Measurements from ENCODE around the gene CMIP. TPM values are rescaled to one million over a fixed set of nuclear protein-coding genes. Genes with fewer than 3 reads are reported as not detected.

CMIP gene
- total and polyA plus RNA-seq, 7 donors = 1.4 to 8.9 (median 4.1) TPM

- WGBS, 3 donors = 72 to 84% (median 75%) methylated on average over 8 of the region's 8 CpGs
- intact Hi-C loops (cut with DNase I) = no loop called here
- no peak for DNase-seq
- Histone ChIP-seq H3K27ac (no peak overlapping the region), H3K36me3 (ENCODE audit: insufficient read depth in 1 of 2, low read depth in 1 of 2) (no peaks in the 10 kb centered on the region), H3K4me3 (no peak overlapping the region), H3K27me3 (ENCODE audit: insufficient read depth in 3 of 3, low read length in 2 of 3) (no peaks in the 10 kb centered on the region), H3K4me1 (no peaks in the 10 kb centered on the region), H3K9me3 (no peaks in the 10 kb centered on the region)
- no peak for ATAC-seq
- no peak for TF ChIP-seq CTCF (IDR thresholded peaks at IDR 0.05)
Measured at GRCh38 chr16:81568749-81569087, 124.1 kb downstream of the CMIP start.

GRCh38 chr16:81569361-81570034 is 124.9 kb downstream of the CMIP start:
- no peak for TF ChIP-seq CTCF (IDR thresholded peaks at IDR 0.05)
- H3K36me3 ChIP-seq (ENCODE audit: insufficient read depth in 1 of 2, low read depth in 1 of 2) = no peaks in the 10 kb centered on the region
- H3K27ac ChIP-seq = no peak overlapping the region
- no peak for ATAC-seq
- H3K9me3 ChIP-seq = no peaks in the 10 kb centered on the region
- no peak for DNase-seq
- intact Hi-C loops (cut with DNase I) = no loop called here
- no peak overlapping the region for H3K4me3 ChIP-seq
- no peaks in the 10 kb centered on the region for H3K4me1 ChIP-seq
- WGBS, 3 donors = 52 to 66% (median 61%) methylated on average over 11 of the region's 11 CpGs
- no peaks in the 10 kb centered on the region for H3K27me3 ChIP-seq (ENCODE audit: insufficient read depth in 3 of 3, low read length in 2 of 3)

GRCh38 chr16:81570151-81570846 is 125.7 kb downstream of the CMIP start:
- DNase-seq (no peak), ATAC-seq (no peak)
- Histone ChIP-seq H3K27me3 (ENCODE audit: insufficient read depth in 3 of 3, low read length in 2 of 3) (no peaks in the 10 kb centered on the region), H3K9me3 (no peaks in the 10 kb centered on the region), H3K27ac (no peak overlapping the region), H3K4me1 (no peaks in the 10 kb centered on the region), H3K36me3 (ENCODE audit: insufficient read depth in 1 of 2, low read depth in 1 of 2) (no peaks in the 10 kb centered on the region), H3K4me3 (no peak overlapping the region)
- TF ChIP-seq CTCF (IDR thresholded peaks at IDR 0.05) = no peak
- 67 to 79% (median 69%) methylated on average over 18 of the region's 18 CpGs for WGBS, 3 donors
- intact Hi-C loops (cut with DNase I) = no loop called here

- Histone ChIP-seq H3K4me1 (no peaks in the 10 kb centered on the region), H3K27ac (no peak overlapping the region), H3K9me3 (no peaks in the 10 kb centered on the region), H3K36me3 (ENCODE audit: insufficient read depth in 1 of 2, low read depth in 1 of 2) (no peaks in the 10 kb centered on the region), H3K27me3 (ENCODE audit: insufficient read depth in 3 of 3, low read length in 2 of 3) (no peaks in the 10 kb centered on the region), H3K4me3 (no peak overlapping the region)
- intact Hi-C loops (cut with DNase I) = no loop called here
- WGBS, 3 donors = 97 to 98% (median 97%) methylated on average over 4 of the region's 4 CpGs
- DNase-seq (no peak), ATAC-seq (no peak)
- no peak for TF ChIP-seq CTCF (IDR thresholded peaks at IDR 0.05)
Measured at GRCh38 chr16:81571175-81571574, 126.6 kb downstream of the CMIP start.
